Keratinocyte (primary cell): ENCODE measurements around the gene SLC13A5. TPM values are rescaled to one million over a fixed set of nuclear protein-coding genes. Genes with fewer than 3 reads are reported as not detected.

Experiments
- DNase-seq: peaks from one replicate; pipeline ENCODE4 v3.0.0-alpha.2; 2011; ENCODE audit warnings: low read depth, missing footprints, low spot score
- FAIRE-seq: peaks from 2 replicates; lab custom pipeline; 2011; peaks lifted over from hg19 to GRCh38; lab: Jason Lieb, UNC
- H2AFZ ChIP-seq: 2 replicates; pipeline ENCODE4 v1.6.0; 2012; ENCODE audit warnings: low read length, control low read depth, inconsistent platforms; ENCODE audit not compliant: control insufficient read depth
- H3K27ac ChIP-seq: 2 replicates; pipeline ENCODE4 v1.5.1; 2011; ENCODE audit warnings: low read length; ENCODE audit not compliant: control insufficient read depth, insufficient read depth
- H3K27me3 ChIP-seq: 3 replicates; pipeline ENCODE4 v1.6.0; 2011; ENCODE audit warnings: low read length; ENCODE audit not compliant: control insufficient read depth, insufficient read depth; ENCODE audit errors: extremely low read depth
- H3K36me3 ChIP-seq, 2 experiments: 2 replicates in 1 of 2; 3 replicates in 1 of 2; pipeline ENCODE4 v1.5.1; 2011; ENCODE audit warnings: low read length in 2 of 2, mild to moderate bottlenecking in 1 of 2; ENCODE audit not compliant: control insufficient read depth in 2 of 2, insufficient read depth in 2 of 2; ENCODE audit errors: extremely low read depth in 1 of 2
- H3K4me1 ChIP-seq: 3 replicates; pipeline ENCODE4 v1.5.1; 2011; ENCODE audit warnings: low read length; ENCODE audit not compliant: control insufficient read depth, insufficient read depth; ENCODE audit errors: extremely low read depth
- H3K4me2 ChIP-seq: 3 replicates; pipeline ENCODE4 v1.6.0; 2011; ENCODE audit warnings: low read depth, low read length; ENCODE audit not compliant: control insufficient read depth, insufficient read depth; ENCODE audit errors: extremely low read depth
- H3K4me3 ChIP-seq, 3 experiments: fragments of 200-600 bp in 1 of 3; sonication (generic) in 1 of 3; 2 replicates in 2 of 3; 3 replicates in 1 of 3; pipeline ENCODE4 v1.5.1; 2011 to 2016; ENCODE audit warnings: low read length in 3 of 3, mild to moderate bottlenecking in 3 of 3, control low read depth in 2 of 3, inconsistent platforms in 1 of 3, low read depth in 1 of 3, mixed read lengths in 1 of 3, mixed run types in 1 of 3, moderate library complexity in 1 of 3; ENCODE audit not compliant: control insufficient read depth in 2 of 3, insufficient read depth in 2 of 3; ENCODE audit errors: extremely low read depth in 1 of 3
- H3K79me2 ChIP-seq: 2 replicates; pipeline ENCODE4 v1.6.0; 2012; ENCODE audit warnings: low read length; ENCODE audit not compliant: control insufficient read depth, insufficient read depth
- H3K9ac ChIP-seq: 3 replicates; pipeline ENCODE4 v1.6.0; 2011; ENCODE audit warnings: low read length; ENCODE audit not compliant: control insufficient read depth, insufficient read depth; ENCODE audit errors: extremely low read depth
- H3K9me1 ChIP-seq: 3 replicates; pipeline ENCODE4 v1.6.0; 2011; ENCODE audit warnings: low read length; ENCODE audit not compliant: control insufficient read depth, insufficient read depth; ENCODE audit errors: extremely low read depth
- H3K9me3 ChIP-seq: 2 replicates; pipeline ENCODE4 v1.5.1; 2012; ENCODE audit warnings: low read depth, low read length; ENCODE audit not compliant: control insufficient read depth
- H4K20me1 ChIP-seq: 3 replicates; pipeline ENCODE4 v1.6.0; 2011; ENCODE audit warnings: low read length; ENCODE audit not compliant: control insufficient read depth, insufficient read depth; ENCODE audit errors: extremely low read depth
- CTCF ChIP-seq, 3 experiments: IDR thresholded peaks in 1 of 3; conservative IDR thresholded peaks in 1 of 3; optimal IDR thresholded peaks in 1 of 3; 2 replicates in 2 of 3; 3 replicates in 1 of 3; pipeline versions ENCODE3 to v1.5.1; 2011; ENCODE audit warnings: low read length in 3 of 3, mild to moderate bottlenecking in 3 of 3, moderate library complexity in 2 of 3, control low read depth in 1 of 3, inconsistent platforms in 1 of 3; ENCODE audit not compliant: insufficient read depth in 2 of 3; ENCODE audit errors: extremely low read depth in 1 of 3
- EZH2 ChIP-seq: IDR thresholded peaks from one replicate; pipeline ENCODE4 v1.6.1; 2012; ENCODE audit warnings: inconsistent platforms, mild to moderate bottlenecking, low read length, moderate library complexity
- dilution Hi-C: fragments of 300-500 bp; cut with MboI; formaldehyde crosslinking; loops from one replicate; pipeline ENCODE4 v1.7.0; 2020; ENCODE audit warnings: low sequenced_read_pairs; ENCODE audit not compliant: extremely low pct_ligation_motif_present
- polyA plus RNA-seq, 5 experiments: library from polyadenylated mRNA; depleted of rRNA in 3 of 5; stranded (reverse) in 3 of 5; stranded (forward) in 1 of 5; unstranded in 1 of 5; fragments of >200 nt; gene quantifications; 1 replicate in 1 of 5; 2 replicates in 3 of 5; 3 replicates in 1 of 5; pipeline versions ENCODE4 v1.2.1 to v1.2.3, GENCODE V29; 2011 to 2012; ENCODE audit warnings: missing spikeins in 2 of 5, low read depth in 1 of 5, low replicate concordance in 1 of 5

SLC13A5 gene
- polyA plus RNA-seq, 1 donor (not counting 4 experiments of a cell fraction or from before 2014, with no cell fraction given) = 0.14 TPM

GRCh38 chr17:6684460-6684783 lies 28.7 kb downstream of the SLC13A5 start:
- TF ChIP-seq CTCF (optimal IDR thresholded peaks at IDR 0.05 in 1 of 3, IDR thresholded peaks at IDR 0.05 in 1 of 3, conservative IDR thresholded peaks at IDR 0.05 in 1 of 3; ENCODE audit: extremely low read depth in 1 of 3, insufficient read depth in 2 of 3, low read length in 3 of 3) (no peak), EZH2 (no peak)
- no peaks in the 10 kb centered on the region for H4K20me1 ChIP-seq
- no peak for FAIRE-seq
- no peak overlapping the region for H3K9ac ChIP-seq
- no peak overlapping the region for H3K4me2 ChIP-seq
- H3K27me3 ChIP-seq = no peaks in the 10 kb centered on the region
- no peak overlapping the region for H3K4me3 ChIP-seq
- no peaks in the 10 kb centered on the region for H3K36me3 ChIP-seq
- DNase-seq = no peak
- H3K9me1 ChIP-seq = no peaks in the 10 kb centered on the region
- dilution Hi-C loops = no loop called here
- H3K9me3 ChIP-seq = no peaks in the 10 kb centered on the region
- H3K27ac ChIP-seq = no peak overlapping the region
- H3K4me1 ChIP-seq = peaks cover 11% of the 10 kb centered on the region
- no peak overlapping the region for H2AFZ ChIP-seq
- no peaks in the 10 kb centered on the region for H3K79me2 ChIP-seq

- FAIRE-seq = no peak
- TF ChIP-seq CTCF (optimal IDR thresholded peaks at IDR 0.05 in 1 of 3, IDR thresholded peaks at IDR 0.05 in 1 of 3, conservative IDR thresholded peaks at IDR 0.05 in 1 of 3; ENCODE audit: extremely low read depth in 1 of 3, insufficient read depth in 2 of 3, low read length in 3 of 3) (no peak), EZH2 (no peak)
- no peaks in the 10 kb centered on the region for H4K20me1 ChIP-seq
- H3K9me3 ChIP-seq = no peaks in the 10 kb centered on the region
- H3K79me2 ChIP-seq = no peaks in the 10 kb centered on the region
- no peak overlapping the region for H3K4me3 ChIP-seq
- no peak overlapping the region for H3K4me2 ChIP-seq
- no peaks in the 10 kb centered on the region for H3K27me3 ChIP-seq
- H3K9me1 ChIP-seq = no peaks in the 10 kb centered on the region
- H3K36me3 ChIP-seq = no peaks in the 10 kb centered on the region
- H2AFZ ChIP-seq = no peak overlapping the region
- H3K9ac ChIP-seq = no peak overlapping the region
- DNase-seq = no peak
- H3K4me1 ChIP-seq = peaks cover 11% of the 10 kb centered on the region
- dilution Hi-C loops = no loop called here
- no peak overlapping the region for H3K27ac ChIP-seq
These were observed 29.3 kb downstream of the SLC13A5 start for GRCh38 chr17:6683730-6684459.
